SU-DHL-6 (cell line): ENCODE measurements around the gene PIF1.

Experiments used
- H2AFZ ChIP-seq: fragments of 200-600 bp; sonication (generic); 2 replicates; pipeline ENCODE4 v1.6.1; 2014; ENCODE audit warnings: low read depth, mild to moderate bottlenecking, moderate library complexity, mixed read lengths, antibody characterized with exemption, low read length; ENCODE audit not compliant: severe bottlenecking
- H3F3A ChIP-seq: fragments of 200-600 bp; shearing (Covaris generic); 2 replicates; pipeline ENCODE4 v1.6.0; 2016; ENCODE audit warnings: antibody characterized with exemption, mild to moderate bottlenecking; ENCODE audit not compliant: insufficient read depth
- H3K27ac ChIP-seq: fragments of 200-600 bp; sonication (generic); 2 replicates; pipeline ENCODE4 v1.5.1; 2016; ENCODE audit warnings: low read depth, mild to moderate bottlenecking, low read length, moderate library complexity, mixed read lengths
- H3K27me3 ChIP-seq: fragments of 200-600 bp; sonication (generic), shearing (Covaris generic); 2 replicates; pipeline ENCODE4 v1.6.0; 2014; ENCODE audit warnings: mild to moderate bottlenecking, low read length
- H3K36me3 ChIP-seq: fragments of 200-600 bp; sonication (generic); 2 replicates; pipeline ENCODE4 v1.6.1; 2014; ENCODE audit warnings: mild to moderate bottlenecking, low read length, mixed read lengths
- H3K4me2 ChIP-seq: fragments of 300-600, 200-600 bp; shearing (Covaris generic), sonication (generic); 2 replicates; pipeline ENCODE4 v1.6.0; 2014; ENCODE audit warnings: low read length, low read depth, mild to moderate bottlenecking; ENCODE audit not compliant: poor library complexity, severe bottlenecking
- H3K4me3 ChIP-seq: fragments of 200-600 bp; sonication (generic); 2 replicates; pipeline ENCODE4 v1.5.1; 2014; ENCODE audit warnings: antibody characterized with exemption, low read length, mild to moderate bottlenecking, mixed read lengths; ENCODE audit not compliant: insufficient read depth, poor library complexity, severe bottlenecking
- H3K79me2 ChIP-seq: fragments of 200-600 bp; sonication (generic); 2 replicates; pipeline ENCODE4 v1.6.1; 2014; ENCODE audit warnings: mild to moderate bottlenecking, low read length, moderate library complexity; ENCODE audit not compliant: insufficient read depth
- H3K9ac ChIP-seq: fragments of 200-600 bp; sonication (generic); 2 replicates; pipeline ENCODE4 v1.7.0; 2014; ENCODE audit warnings: mild to moderate bottlenecking, low read length
- H3K9me2 ChIP-seq: fragments of 200-600 bp; sonication (generic); replicated peaks from 2 replicates; pipeline ENCODE4 v1.6.1; 2014; ENCODE audit warnings: low read length; ENCODE audit not compliant: insufficient read depth
- H3K9me3 ChIP-seq: fragments of 200-600 bp; sonication (generic); 2 replicates; pipeline ENCODE4 v1.6.1; 2014; ENCODE audit warnings: low read length, mixed read lengths; ENCODE audit not compliant: insufficient read depth
- H4K20me1 ChIP-seq: fragments of 200-600 bp; sonication (generic); 2 replicates; pipeline ENCODE4 v1.6.1; 2014; ENCODE audit warnings: low read depth, mild to moderate bottlenecking, antibody characterized with exemption, low read length, moderate library complexity, mixed read lengths
- EZH2phosphoT487 ChIP-seq: fragments of 200-600 bp; sonication (generic), shearing (Covaris generic); conservative IDR thresholded peaks from 2 replicates; pipeline ENCODE4 v1.6.1; 2018; ENCODE audit warnings: mild to moderate bottlenecking, antibody characterized with exemption, low read length, moderate library complexity, mixed read lengths
- TF ChIP-seq, protein P1 (sequence below): fragments of 200-600 bp; sonication (generic); IDR thresholded peaks from one replicate; pipeline ENCODE4 v1.5.1; 2017; ENCODE audit warnings: antibody characterized with exemption, mild to moderate bottlenecking, low read length, moderate library complexity; ENCODE audit not compliant: insufficient read depth, poor library complexity, severe bottlenecking

PIF1 gene

DNA sequence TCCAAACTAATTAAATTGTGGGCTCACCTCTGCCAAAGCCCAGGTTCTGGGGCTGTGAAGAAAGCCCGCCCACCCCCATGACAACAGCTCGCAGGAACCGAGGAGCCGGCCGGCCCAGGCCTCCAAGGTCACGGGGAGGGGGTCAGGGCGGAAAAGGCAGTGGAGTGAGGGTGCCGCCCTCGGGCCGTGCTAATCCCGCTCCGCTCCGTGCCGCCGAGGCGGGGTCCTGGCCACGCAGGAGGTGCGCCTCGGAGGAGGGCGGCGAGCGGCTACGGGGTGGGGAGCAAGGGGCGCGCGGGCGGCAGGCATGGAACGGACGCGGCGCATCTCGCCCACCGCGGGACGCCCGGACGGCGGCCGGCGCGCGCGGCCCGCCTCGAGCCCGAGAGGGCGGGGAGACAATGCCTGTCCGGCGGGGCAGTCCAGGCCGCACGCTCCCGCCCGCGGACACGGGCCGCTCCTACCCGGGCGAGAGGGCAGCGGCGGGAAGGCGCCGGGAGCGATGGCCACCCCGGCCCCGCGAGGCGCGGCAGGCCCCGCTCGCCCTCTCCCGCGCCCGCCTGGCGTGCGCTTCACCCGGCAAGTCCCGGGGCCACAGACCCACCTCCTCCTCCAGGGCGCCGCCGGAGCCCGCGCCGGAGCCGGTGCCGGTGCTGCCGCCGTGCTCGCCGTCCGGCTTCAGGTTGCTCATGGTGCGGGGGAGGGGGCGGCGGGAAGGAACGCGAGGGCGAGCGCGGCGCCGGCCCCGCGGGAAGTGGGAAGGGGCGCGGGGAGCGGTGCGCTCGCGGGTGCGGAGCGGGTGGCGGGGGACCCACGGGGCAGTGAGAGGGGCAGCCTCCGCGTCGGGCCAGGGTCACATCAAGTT lies 50.6 kb downstream of the PIF1 start:
- H3K4me2 ChIP-seq: peak overlapping the region; percentile 50
- no peak overlapping the region for H3K27ac ChIP-seq
- H3K4me3 ChIP-seq: peak overlapping the region; percentile 39
- no peaks in the 10 kb centered on the region for H3K79me2 ChIP-seq
- no peaks in the 10 kb centered on the region for H3K9me3 ChIP-seq
- TF ChIP-seq, protein P1, sequence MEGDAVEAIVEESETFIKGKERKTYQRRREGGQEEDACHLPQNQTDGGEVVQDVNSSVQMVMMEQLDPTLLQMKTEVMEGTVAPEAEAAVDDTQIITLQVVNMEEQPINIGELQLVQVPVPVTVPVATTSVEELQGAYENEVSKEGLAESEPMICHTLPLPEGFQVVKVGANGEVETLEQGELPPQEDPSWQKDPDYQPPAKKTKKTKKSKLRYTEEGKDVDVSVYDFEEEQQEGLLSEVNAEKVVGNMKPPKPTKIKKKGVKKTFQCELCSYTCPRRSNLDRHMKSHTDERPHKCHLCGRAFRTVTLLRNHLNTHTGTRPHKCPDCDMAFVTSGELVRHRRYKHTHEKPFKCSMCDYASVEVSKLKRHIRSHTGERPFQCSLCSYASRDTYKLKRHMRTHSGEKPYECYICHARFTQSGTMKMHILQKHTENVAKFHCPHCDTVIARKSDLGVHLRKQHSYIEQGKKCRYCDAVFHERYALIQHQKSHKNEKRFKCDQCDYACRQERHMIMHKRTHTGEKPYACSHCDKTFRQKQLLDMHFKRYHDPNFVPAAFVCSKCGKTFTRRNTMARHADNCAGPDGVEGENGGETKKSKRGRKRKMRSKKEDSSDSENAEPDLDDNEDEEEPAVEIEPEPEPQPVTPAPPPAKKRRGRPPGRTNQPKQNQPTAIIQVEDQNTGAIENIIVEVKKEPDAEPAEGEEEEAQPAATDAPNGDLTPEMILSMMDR: no peak
- TF ChIP-seq EZH2phosphoT487: no peak
- no peaks in the 10 kb centered on the region for H3K36me3 ChIP-seq
- H3K27me3 ChIP-seq: no peaks in the 10 kb centered on the region
- no peak overlapping the region for H2AFZ ChIP-seq
- peak overlapping the region; percentile 16; the same call in 1 of the 2 replicates for H3K9ac ChIP-seq
- H3K9me2 ChIP-seq: no peaks in the 10 kb centered on the region
- H4K20me1 ChIP-seq: no peaks in the 10 kb centered on the region
- no peaks in the 10 kb centered on the region for H3F3A ChIP-seq

DNA sequence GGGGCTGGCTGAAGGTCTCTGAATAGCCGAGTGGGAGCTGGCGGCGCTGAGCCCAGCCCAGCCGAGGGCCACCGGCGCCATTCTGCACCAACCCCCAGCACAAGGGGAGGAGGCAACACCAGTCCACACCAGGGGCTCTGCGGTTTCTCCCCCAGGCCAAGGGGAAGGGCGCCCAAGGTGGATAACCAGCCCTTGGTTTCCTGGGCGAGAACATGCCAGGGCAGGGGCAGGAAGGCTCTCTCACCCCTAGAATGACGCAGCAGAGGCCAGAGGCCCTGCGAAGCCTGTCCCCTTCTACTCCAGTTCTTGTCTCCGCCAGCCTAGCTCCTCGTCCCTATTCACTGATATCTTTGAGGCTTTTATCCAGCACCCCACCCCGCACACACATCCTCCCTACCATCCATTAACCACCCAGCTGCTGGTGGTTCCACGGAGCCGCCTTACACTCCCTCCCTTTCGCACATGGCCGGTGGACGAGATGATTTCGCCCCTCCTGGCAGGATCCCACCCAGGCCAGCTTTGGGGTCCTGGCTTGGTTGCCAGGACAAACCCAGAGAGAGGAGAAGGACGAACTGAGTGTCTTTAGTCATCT lies 51.3 kb downstream of the PIF1 start:
- Histone ChIP-seq H3K9ac (no peak overlapping the region), H3K4me3 (no peak overlapping the region), H3K9me3 (no peaks in the 10 kb centered on the region), H4K20me1 (no peaks in the 10 kb centered on the region), H3K36me3 (no peaks in the 10 kb centered on the region), H2AFZ (no peak overlapping the region), H3K9me2 (no peaks in the 10 kb centered on the region), H3F3A (no peaks in the 10 kb centered on the region), H3K27me3 (no peaks in the 10 kb centered on the region), H3K79me2 (no peaks in the 10 kb centered on the region), H3K27ac (no peak overlapping the region), H3K4me2 (no peak overlapping the region)
- TF ChIP-seq EZH2phosphoT487: no peak
- TF ChIP-seq, protein P1: no peak

DNA sequence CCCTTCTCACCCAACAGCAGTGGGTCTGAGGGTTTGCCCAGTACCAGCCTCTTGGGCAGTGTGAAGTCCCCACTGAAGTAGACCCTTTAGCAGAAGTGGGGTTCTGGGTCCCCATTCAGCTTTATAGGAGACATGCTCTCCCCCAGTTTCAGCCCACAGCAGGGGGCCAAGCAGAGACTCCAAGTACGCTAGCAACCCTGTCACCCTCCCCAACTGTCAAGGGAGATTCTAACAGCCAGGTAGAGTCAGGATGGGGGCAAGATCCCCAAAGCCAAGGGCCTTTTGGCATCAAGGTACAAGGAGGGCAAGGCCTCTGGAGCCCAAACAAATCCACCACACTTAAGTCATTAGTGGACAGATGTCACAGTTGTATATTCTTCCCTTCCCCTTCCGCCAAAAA lies 51.8 kb downstream of the PIF1 start:
- no peaks in the 10 kb centered on the region for H3K9me2 ChIP-seq
- no peaks in the 10 kb centered on the region for H3K9me3 ChIP-seq
- H3K27ac ChIP-seq: no peak overlapping the region
- H3K36me3 ChIP-seq: no peaks in the 10 kb centered on the region
- H3K4me2 ChIP-seq: no peak overlapping the region
- TF ChIP-seq, protein P1: no peak
- TF ChIP-seq EZH2phosphoT487: no peak
- H4K20me1 ChIP-seq: no peaks in the 10 kb centered on the region
- H2AFZ ChIP-seq: no peak overlapping the region
- no peak overlapping the region for H3K9ac ChIP-seq
- no peaks in the 10 kb centered on the region for H3K27me3 ChIP-seq
- no peaks in the 10 kb centered on the region for H3K79me2 ChIP-seq
- H3K4me3 ChIP-seq: no peak overlapping the region
- no peaks in the 10 kb centered on the region for H3F3A ChIP-seq
